ENCODE measurements around the gene ALDH1B1.
"Not testable (repeated sequence)": the region's sequence is repeated elsewhere in the genome, so short reads cannot be mapped to it uniquely, and the experiment has no call there.

Gene ALDH1B1

GRCh38 chr9:38388283-38389223 is 3.9 kb upstream of the ALDH1B1 start:
- no peak for DNase-seq

- DNase-seq, result no peak
These were observed 3.2 kb upstream of the ALDH1B1 start for GRCh38 chr9:38389313-38389712.

- no peak for DNase-seq
These were observed 2.1 kb upstream of the ALDH1B1 start for GRCh38 chr9:38390442-38390841.

- no peak for DNase-seq
These were observed 1.7 kb upstream of the ALDH1B1 start for GRCh38 chr9:38390851-38391250.

GRCh38 chr9:38391278-38392118 is 1.0 kb upstream of the ALDH1B1 start:
- no peak for DNase-seq

GRCh38 chr9:38393128-38393796 is 760 bp downstream of the ALDH1B1 start:
- no peak for DNase-seq

GRCh38 chr9:38394416-38394815 is 1.9 kb downstream of the ALDH1B1 start:
- no peak for DNase-seq

- no peak for DNase-seq
These were observed 3.3 kb downstream of the ALDH1B1 start for GRCh38 chr9:38395653-38396370.

- DNase-seq, result no peak
These were observed 3.8 kb downstream of the ALDH1B1 start for GRCh38 chr9:38396371-38396671.

GRCh38 chr9:38399191-38399590 is 6.7 kb downstream of the ALDH1B1 start:
- not testable (repeated sequence) for DNase-seq

- DNase-seq, result no peak
These were observed 9.5 kb downstream of the ALDH1B1 start for GRCh38 chr9:38401994-38402393.

- DNase-seq, result no peak
These were observed 11.8 kb downstream of the ALDH1B1 start for GRCh38 chr9:38404314-38404713.

GRCh38 chr9:38405785-38406184 is 13.3 kb downstream of the ALDH1B1 start:
- DNase-seq, result no peak

- DNase-seq, result no peak
These were observed 14.1 kb downstream of the ALDH1B1 start for GRCh38 chr9:38406476-38407186.

GRCh38 chr9:38408719-38409118 is 16.2 kb downstream of the ALDH1B1 start:
- no peak for DNase-seq

GRCh38 chr9:38412751-38413150 is 20.2 kb downstream of the ALDH1B1 start:
- no peak for DNase-seq

- DNase-seq, result no peak
These were observed 20.8 kb downstream of the ALDH1B1 start for GRCh38 chr9:38413283-38413682.

GRCh38 chr9:38414040-38414723 is 21.7 kb downstream of the ALDH1B1 start:
- no peak for DNase-seq

GRCh38 chr9:38415856-38416255 is 23.4 kb downstream of the ALDH1B1 start:
- no peak for DNase-seq

- DNase-seq, result no peak
These were observed 24.0 kb downstream of the ALDH1B1 start for GRCh38 chr9:38416461-38416860.

Measured in NCI-H2227 treated with DMSO at 0.1 percent for 48 hours (cell line).